OCI-M1 (cell line): ENCODE measurements around the gene PTS.

Experiments
- DNase-seq: peaks from one replicate; lab custom pipeline; 2025; lab: John Stamatoyannopoulos, UW

The PTS gene

GRCh38 chr11:112265659-112266409 is 39.6 kb downstream of the PTS start:
- DNase-seq = no peak

GRCh38 chr11:112266410-112266778 is 40.2 kb downstream of the PTS start:
- DNase-seq = no peak

- DNase-seq = no peak
Measured at GRCh38 chr11:112267188-112267591, 41.0 kb downstream of the PTS start.

GRCh38 chr11:112268406-112268805 is 42.2 kb downstream of the PTS start:
- DNase-seq = no peak

- DNase-seq = no peak
Measured at GRCh38 chr11:112269139-112269538, 42.9 kb downstream of the PTS start.

- peak; percentile 44 for DNase-seq
Measured at GRCh38 chr11:112270551-112271180, 44.4 kb downstream of the PTS start.

GRCh38 chr11:112271242-112271641 is 45.0 kb downstream of the PTS start:
- DNase-seq = no peak

- DNase-seq = no peak
Measured at GRCh38 chr11:112273066-112273465, 46.8 kb downstream of the PTS start.

- DNase-seq = no peak
Measured at GRCh38 chr11:112274007-112274783, 48.0 kb downstream of the PTS start.

GRCh38 chr11:112277029-112277428 is 50.8 kb downstream of the PTS start:
- no peak for DNase-seq

GRCh38 chr11:112277941-112278340 is 51.7 kb downstream of the PTS start:
- DNase-seq = no peak

GRCh38 chr11:112278803-112279202 is 52.6 kb downstream of the PTS start:
- DNase-seq = peak; percentile 58

- DNase-seq = peak; percentile 85
Measured at GRCh38 chr11:112279901-112280267, 53.7 kb downstream of the PTS start.

GRCh38 chr11:112280268-112281126 is 54.3 kb downstream of the PTS start:
- DNase-seq = peak; percentile 93

GRCh38 chr11:112281726-112282125 is 55.5 kb downstream of the PTS start:
- DNase-seq = no peak
